H1 (cell line): ENCODE results near the gene HLA-E. TPM values are rescaled to one million over a fixed set of nuclear protein-coding genes. Genes with fewer than 3 reads are reported as not detected.

Experiments
- CTCF ChIA-PET: fragments of 300-600 bp; sonication (Branson Sonifier 250); formaldehyde crosslinking; loops from one replicate; lab custom pipeline; 2021; ENCODE audit not compliant: partially characterized antibody; lab: Charles Lee
- POLR2A ChIA-PET: fragments of 300-600 bp; sonication (Branson Sonifier 250); formaldehyde crosslinking; loops from one replicate; lab custom pipeline; 2021; ENCODE audit warnings: inconsistent platforms; ENCODE audit not compliant: partially characterized antibody; lab: Charles Lee
- DNase-seq, 2 experiments: peaks; one replicate each; pipeline versions ENCODE4 v3.0.0 to v3.0.0-alpha.2; 2010 to 2022; ENCODE audit warnings: low spot score in 2 of 2, low read depth in 1 of 2, mixed read lengths in 1 of 2
- FAIRE-seq: peaks from 2 replicates; lab custom pipeline; 2011; peaks lifted over from hg19 to GRCh38; lab: Jason Lieb, UNC
- H2AFZ ChIP-seq: 2 replicates; pipeline ENCODE4 v1.8.1; 2012; ENCODE audit warnings: low read length, inconsistent platforms
- H2AK5ac ChIP-seq: 2 replicates; pipeline ENCODE4 v1.6.1; 2013; ENCODE audit warnings: low read depth, low read length
- H2BK120ac ChIP-seq: replicated peaks from 2 replicates; pipeline ENCODE3; 2013; ENCODE audit warnings: low read depth, low read length, inconsistent platforms
- H2BK12ac ChIP-seq: 2 replicates; pipeline ENCODE4 v1.6.1; 2013; ENCODE audit warnings: low read depth, low read length
- H2BK15ac ChIP-seq: 2 replicates; pipeline ENCODE4 v1.6.1; 2013; ENCODE audit warnings: low read length
- H2BK20ac ChIP-seq: 2 replicates; pipeline ENCODE4 v1.6.1; 2013; ENCODE audit warnings: low read length
- H2BK5ac ChIP-seq: 2 replicates; pipeline ENCODE4 v1.6.1; 2013; ENCODE audit warnings: low read depth, low read length
- H3K14ac ChIP-seq: 2 replicates; pipeline ENCODE4 v1.6.1; 2013; ENCODE audit warnings: inconsistent platforms; ENCODE audit not compliant: insufficient read length
- H3K18ac ChIP-seq: 2 replicates; pipeline ENCODE4 v1.6.1; 2013; ENCODE audit warnings: low read length; ENCODE audit errors: extremely low read depth
- H3K23ac ChIP-seq: 2 replicates; pipeline ENCODE4 v1.6.1; 2013; ENCODE audit warnings: inconsistent platforms; ENCODE audit not compliant: insufficient read length
- H3K23me2 ChIP-seq: 2 replicates; pipeline ENCODE4 v1.6.1; 2013; ENCODE audit warnings: low read depth, low read length
- H3K27ac ChIP-seq: 2 replicates; pipeline ENCODE4 v1.6.1; 2011; ENCODE audit warnings: low read depth, low read length, inconsistent platforms
- H3K27me3 ChIP-seq, 4 experiments: replicated peaks in 1 of 4; 1 replicate in 1 of 4; 2 replicates in 3 of 4; pipeline versions ENCODE4 v1.6.1 to v1.8.1; 2011 to 2013; ENCODE audit warnings: low read length in 3 of 4, mild to moderate bottlenecking in 3 of 4, inconsistent platforms in 2 of 4, mixed read lengths in 2 of 4, moderate library complexity in 1 of 4; ENCODE audit not compliant: control insufficient read depth in 3 of 4, insufficient read depth in 3 of 4; ENCODE audit errors: extremely low read depth in 1 of 4
- H3K36me3 ChIP-seq, 4 experiments: 2 replicates each; pipeline versions ENCODE4 v1.6.1 to v1.8.1; 2011 to 2013; ENCODE audit warnings: mild to moderate bottlenecking in 4 of 4, low read length in 3 of 4, moderate library complexity in 2 of 4, control low read depth in 1 of 4, inconsistent platforms in 1 of 4; ENCODE audit not compliant: insufficient read depth in 4 of 4, control insufficient read depth in 2 of 4
- H3K4ac ChIP-seq: replicated peaks from 2 replicates; pipeline ENCODE3; 2013; ENCODE audit warnings: low read length, low read depth, mixed read lengths, inconsistent platforms; ENCODE audit not compliant: insufficient read length
- H3K4me1 ChIP-seq, 4 experiments: replicated peaks in 1 of 4; 1 replicate in 1 of 4; 2 replicates in 3 of 4; pipeline versions ENCODE4 v1.6.1 to v1.8.1; 2011 to 2013; ENCODE audit warnings: low read length in 3 of 4, inconsistent platforms in 2 of 4, mixed read lengths in 1 of 4; ENCODE audit not compliant: insufficient read depth in 4 of 4, control insufficient read depth in 3 of 4
- H3K4me2 ChIP-seq, 2 experiments: 2 replicates each; pipeline versions ENCODE4 v1.6.1 to v1.8.1; 2011 to 2013; ENCODE audit warnings: low read depth in 2 of 2, low read length in 2 of 2, control low read depth in 1 of 2, inconsistent platforms in 1 of 2, mild to moderate bottlenecking in 1 of 2; ENCODE audit not compliant: insufficient read depth in 1 of 2
- H3K4me3 ChIP-seq, 4 experiments: fragments of 200-600, 300-600 bp in 1 of 4; sonication (generic), shearing (Covaris generic), sonication (Bioruptor Twin) in 1 of 4; 2 replicates each; pipeline versions ENCODE4 v1.5.1 to v1.8.1; 2011 to 2016; ENCODE audit warnings: low read length in 4 of 4, low read depth in 3 of 4, control low read depth in 2 of 4, inconsistent platforms in 2 of 4, mild to moderate bottlenecking in 2 of 4, mixed read lengths in 1 of 4, moderate library complexity in 1 of 4; ENCODE audit not compliant: insufficient read depth in 2 of 4; ENCODE audit errors: extremely low read depth in 1 of 4
- H3K56ac ChIP-seq: replicated peaks from 2 replicates; pipeline ENCODE3; 2013; ENCODE audit warnings: low read depth, mild to moderate bottlenecking, mixed read lengths, low read length, inconsistent platforms; ENCODE audit not compliant: insufficient read length
- H3K79me1 ChIP-seq: 2 replicates; pipeline ENCODE4 v1.6.1; 2013; ENCODE audit warnings: low read depth, low read length, control low read depth
- H3K79me2 ChIP-seq, 2 experiments: 2 replicates each; pipeline versions ENCODE4 v1.6.1 to v1.8.1; 2012 to 2013; ENCODE audit warnings: low read length in 2 of 2, mild to moderate bottlenecking in 2 of 2, inconsistent platforms in 1 of 2; ENCODE audit not compliant: insufficient read depth in 2 of 2, control insufficient read depth in 1 of 2
- H3K9ac ChIP-seq, 4 experiments: replicated peaks in 1 of 4; 1 replicate in 1 of 4; 2 replicates in 3 of 4; pipeline versions ENCODE4 v1.6.1 to v1.8.1; 2011 to 2013; ENCODE audit warnings: low read depth in 3 of 4, low read length in 3 of 4, control low read depth in 2 of 4, mild to moderate bottlenecking in 2 of 4, moderate library complexity in 2 of 4, inconsistent platforms in 1 of 4; ENCODE audit errors: extremely low read depth in 1 of 4
- H3K9me3 ChIP-seq, 2 experiments: 2 replicates each; pipeline versions ENCODE4 v1.6.1 to v1.8.1; 2012 to 2013; ENCODE audit warnings: mild to moderate bottlenecking in 2 of 2, moderate library complexity in 2 of 2, control low read depth in 1 of 2, inconsistent platforms in 1 of 2, low read depth in 1 of 2, low read length in 1 of 2, mixed read lengths in 1 of 2; ENCODE audit not compliant: insufficient read depth in 2 of 2
- H4K20me1 ChIP-seq, 2 experiments: replicated peaks in 1 of 2; 2 replicates each; pipeline versions ENCODE3 to v1.8.1; 2011 to 2013; ENCODE audit warnings: inconsistent platforms in 2 of 2, low read length in 2 of 2, mild to moderate bottlenecking in 1 of 2; ENCODE audit not compliant: insufficient read depth in 2 of 2, control insufficient read depth in 1 of 2
- H4K5ac ChIP-seq: 2 replicates; pipeline ENCODE4 v1.6.1; 2013; ENCODE audit warnings: low read length, low read depth, mixed read lengths, inconsistent platforms; ENCODE audit not compliant: insufficient read length
- H4K8ac ChIP-seq: 2 replicates; pipeline ENCODE4 v1.8.0; 2013; ENCODE audit warnings: mild to moderate bottlenecking, moderate library complexity, low read length, inconsistent platforms; ENCODE audit not compliant: insufficient read depth; ENCODE audit errors: extremely low read depth
- H4K91ac ChIP-seq: replicated peaks from 2 replicates; pipeline ENCODE3; 2013; ENCODE audit warnings: low read length, mixed read lengths, inconsistent platforms; ENCODE audit not compliant: insufficient read length
- GABPA ChIP-seq: IDR thresholded peaks from 2 replicates; pipeline ENCODE4 v1.6.1; 2011; ENCODE audit warnings: mild to moderate bottlenecking, low read length, moderate library complexity, borderline replicate concordance; ENCODE audit not compliant: insufficient read depth
- WGBS, 2 experiments: shearing (Covaris generic) in 1 of 2; methylation state at CpG; one replicate each; pipeline versions ENCODE4 v1.1.6 to v1.1.7; 2013 to 2015; ENCODE audit warnings: low lambda C conversion rate in 2 of 2, mixed read lengths in 2 of 2, inconsistent platforms in 1 of 2, low coverage in 1 of 2, missing lambda C conversion rate in 1 of 2; ENCODE audit not compliant: insufficient replicate concordance in 2 of 2, insufficient coverage in 1 of 2, insufficient read length in 1 of 2; ENCODE audit errors: extremely low coverage in 1 of 2, missing lambda C conversion rate in 1 of 2; 5-methylcytosine and 5-hydroxymethylcytosine counted together
- polyA plus RNA-seq, 7 experiments: library from polyadenylated mRNA; depleted of rRNA in 3 of 7; stranded (reverse) in 5 of 7; unstranded in 2 of 7; fragments of >200 nt in 5 of 7; fragments of 200-250 nt in 2 of 7; gene quantifications; 1 replicate in 5 of 7; 2 replicates in 1 of 7; 4 replicates in 1 of 7; pipeline versions ENCODE4 v1.2.1 to v1.2.3, GENCODE V29; 2011 to 2013; ENCODE audit warnings: missing spikeins in 2 of 7, mixed read lengths in 2 of 7
- total RNA-seq: library from RNA; stranded (reverse); fragmentation: NEBNext Ultra II Directional; extraction: Animal tissue kit (Norgen Biotek cat#: 25700); gene quantifications from 2 replicates; pipeline ENCODE4 v1.2.1, GENCODE V29; 2021

HLA-E gene
- total and polyA plus RNA-seq, 2 of the 8 experiments (the other 6 are each of a cell fraction or from before 2014, with no cell fraction given): 20.2 to 28.0 TPM

- Histone ChIP-seq H3K14ac (no peak overlapping the region), H4K8ac (no peak overlapping the region)
These were observed 48.6 kb downstream of the HLA-E start for GRCh38 chr6:30537931-30538330.

More at GRCh38 chr6:30537931-30538330, 48.6 kb downstream of the HLA-E start:
- H3K4me3 ChIP-seq: no peak overlapping the region
- H3K23ac ChIP-seq: no peak overlapping the region
- no peak overlapping the region for H4K5ac ChIP-seq
- H3K4ac ChIP-seq: no peak overlapping the region
- no peak overlapping the region for H2BK20ac ChIP-seq
- no peaks in the 10 kb centered on the region for H3K9me3 ChIP-seq
- H3K23me2 ChIP-seq: no peaks in the 10 kb centered on the region
- no peak overlapping the region for H2AK5ac ChIP-seq
- no peak overlapping the region for H4K91ac ChIP-seq
- H3K79me2 ChIP-seq: no peaks in the 10 kb centered on the region
- ChIA-PET CTCF (interaction anchor here (1.3 to 20.8 kb wide), 5 partner anchors 35 to 87 kb away, joined by 4 to 326 read pairs (median 6); no protein-coding TSS in a partner anchor), POLR2A (no interaction called here)
- H2BK15ac ChIP-seq: no peak overlapping the region
- H2AFZ ChIP-seq: no peak overlapping the region
- no peak overlapping the region for H3K18ac ChIP-seq
- no peaks in the 10 kb centered on the region for H3K27me3 ChIP-seq
- no peak overlapping the region for H2BK12ac ChIP-seq
- no peak overlapping the region for H3K4me2 ChIP-seq
- no peaks in the 10 kb centered on the region for H3K36me3 ChIP-seq
- no peaks in the 10 kb centered on the region for H3K4me1 ChIP-seq
- no peak overlapping the region for H2BK120ac ChIP-seq
- H3K56ac ChIP-seq: no peak overlapping the region
- WGBS, 2 experiments: 87% methylated on average over 3 of the region's 3 CpGs; no CpG with 5 or more reads in 1 of the 2 experiments
- H2BK5ac ChIP-seq: no peak overlapping the region
- DNase-seq (no peak), FAIRE-seq (no peak)
- H4K20me1 ChIP-seq: no peaks in the 10 kb centered on the region
- no peak overlapping the region for H3K27ac ChIP-seq
- no peak for TF ChIP-seq GABPA
- no peaks in the 10 kb centered on the region for H3K79me1 ChIP-seq
- H3K9ac ChIP-seq: no peak overlapping the region
